GM21390 (cell line): ENCODE measurements around the gene DUSP12.
A peak's percentile ranks its signal among the peaks of the same experiment; 100 is the strongest.
"Not testable (repeated sequence)": the region's sequence is repeated elsewhere in the genome, so short reads cannot be mapped to it uniquely, and the experiment has no call there.

ENCODE experiments used
- ATAC-seq: cut with Tn5 transposase; IDR thresholded peaks from one replicate; pipeline ENCODE4 v1.9.1; 2021; ENCODE audit not compliant: unreplicated experiment

Gene DUSP12

GRCh38 chr1:161768986-161769672 lies 19.5 kb downstream of the DUSP12 start:
- ATAC-seq = no peak

- ATAC-seq = not testable (repeated sequence)
Measured at GRCh38 chr1:161769673-161770045, 20.1 kb downstream of the DUSP12 start.

- no peak for ATAC-seq
Measured at GRCh38 chr1:161770250-161770649, 20.7 kb downstream of the DUSP12 start.

- ATAC-seq = no peak
Measured at GRCh38 chr1:161771161-161771560, 21.6 kb downstream of the DUSP12 start.

- ATAC-seq = no peak
Measured at GRCh38 chr1:161771973-161772372, 22.4 kb downstream of the DUSP12 start.

- ATAC-seq = no peak
Measured at GRCh38 chr1:161772397-161772796, 22.8 kb downstream of the DUSP12 start.

GRCh38 chr1:161773791-161774190 lies 24.2 kb downstream of the DUSP12 start:
- no peak for ATAC-seq

GRCh38 chr1:161777261-161777660 lies 27.7 kb downstream of the DUSP12 start:
- ATAC-seq = no peak

- ATAC-seq = no peak
Measured at GRCh38 chr1:161778522-161778921, 28.9 kb downstream of the DUSP12 start.

- ATAC-seq = no peak
Measured at GRCh38 chr1:161779393-161779792, 29.8 kb downstream of the DUSP12 start.

GRCh38 chr1:161781995-161782394 lies 32.4 kb downstream of the DUSP12 start:
- ATAC-seq = peak; percentile 60

GRCh38 chr1:161782886-161783285 lies 33.3 kb downstream of the DUSP12 start:
- no peak for ATAC-seq

- ATAC-seq = no peak
Measured at GRCh38 chr1:161784968-161785367, 35.4 kb downstream of the DUSP12 start.

- no peak for ATAC-seq
Measured at GRCh38 chr1:161787355-161787754, 37.8 kb downstream of the DUSP12 start.

- no peak for ATAC-seq
Measured at GRCh38 chr1:161790587-161791317, 41.2 kb downstream of the DUSP12 start.

- ATAC-seq = no peak
Measured at GRCh38 chr1:161791904-161792655, 42.5 kb downstream of the DUSP12 start.

GRCh38 chr1:161792740-161793139 lies 43.2 kb downstream of the DUSP12 start:
- no peak for ATAC-seq

GRCh38 chr1:161799792-161800191 lies 50.2 kb downstream of the DUSP12 start:
- no peak for ATAC-seq

- ATAC-seq = no peak
Measured at GRCh38 chr1:161801955-161802354, 52.4 kb downstream of the DUSP12 start.

- ATAC-seq = no peak
Measured at GRCh38 chr1:161803181-161803580, 53.6 kb downstream of the DUSP12 start.

GRCh38 chr1:161805399-161806197 lies 56.0 kb downstream of the DUSP12 start:
- ATAC-seq = no peak
